ENCODE measurements around the gene ITCH. TPM values are rescaled to one million over a fixed set of nuclear protein-coding genes. Genes with fewer than 3 reads are reported as not detected.

The ITCH gene
- total and polyA plus RNA-seq, 9 of the 15 experiments (the other 6 are each of a cell fraction or from before 2014, with no cell fraction given) = 7.5 to 53.0 (median 22.9) TPM

DNA sequence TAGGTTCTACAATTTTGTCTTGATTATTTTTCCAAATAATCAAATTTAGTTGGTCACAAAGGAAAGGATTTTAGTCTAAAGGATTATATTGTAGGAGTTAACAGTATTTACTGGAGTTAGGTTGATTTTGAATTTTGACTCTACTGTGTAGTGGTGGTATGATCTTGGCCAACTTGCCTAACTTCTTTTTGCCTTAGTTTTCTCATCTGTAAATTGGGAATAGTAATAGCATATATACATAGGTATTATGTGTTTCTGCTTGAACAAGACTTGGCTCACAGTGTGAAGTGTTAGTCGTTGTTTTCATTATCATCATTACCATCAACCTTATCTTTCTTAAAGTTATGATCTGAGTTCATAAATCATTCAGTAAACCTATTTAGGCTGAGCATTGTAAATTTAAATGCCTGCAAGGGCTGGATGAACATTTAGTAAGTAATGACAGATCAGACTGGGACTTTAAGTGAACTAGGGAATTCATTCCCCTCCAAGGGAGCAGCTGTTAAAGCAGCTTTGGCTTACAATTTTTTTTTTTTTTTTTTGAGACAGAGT, 11.2 kb downstream of the ITCH start:
- POLR2A ChIA-PET = interaction anchor here (0.6 to 2.2 kb wide), 3 partner anchors 11 to 13 kb away, joined by 3 to 5 read pairs (median 4); partner anchors contain the start of gene ITCH
- no peak for ATAC-seq
- Histone ChIP-seq H3K27me3 (ENCODE audit: control insufficient read depth in 2 of 2, insufficient read depth in 2 of 2, low read length in 2 of 2) (no peaks in the 10 kb centered on the region), H3K9me3 (replicated peaks; ENCODE audit: control insufficient read depth, insufficient read depth, low read depth, low read length) (no peaks in the 10 kb centered on the region), H3K79me2 (ENCODE audit: control insufficient read depth, insufficient read depth, low read length) (peaks cover 60% of the 10 kb centered on the region), H3K9ac (ENCODE audit: insufficient read depth in 1 of 2, low read depth in 2 of 2, low read length in 2 of 2) (no peak overlapping the region), H3K4me2 (ENCODE audit: insufficient read depth, low read length) (no peak overlapping the region), H3K9me1 (ENCODE audit: control insufficient read depth, insufficient read depth, low read length) (no peaks in the 10 kb centered on the region), H4K20me1 (replicated peaks; ENCODE audit: control insufficient read depth, insufficient read depth, low read length) (no peaks in the 10 kb centered on the region; the same call in 1 of the 2 replicates), H3K4me1 (replicated peaks in 1 of 2; ENCODE audit: control insufficient read depth in 2 of 2, insufficient read depth in 2 of 2, low read length in 2 of 2) (no peaks in the 10 kb centered on the region; a peak in 1 of 5 replicates), H2AFZ (ENCODE audit: low read depth, low read length) (no peak overlapping the region), H3K36me3 (ENCODE audit: control insufficient read depth, insufficient read depth, low read length) (peaks cover 65% of the 10 kb centered on the region), H3K27ac (ENCODE audit: extremely low read depth, low read depth, low read length) (no peak overlapping the region), H3K4me3 (no peak overlapping the region)
- in situ Hi-C loops (cut with MboI) (no loop called here), intact Hi-C loops (cut with micrococcal nuclease) (no loop called here)
- no peak for DNase-seq (ENCODE audit: extremely low read depth in 1 of 4, low spot score in 3 of 4)
- CTCF ChIA-PET (ENCODE audit: low intra/inter-chr PET ratio) = no interaction called here
- FAIRE-seq = no peak
- no TSS peak for BruUV-seq (replicated peaks)
- 43% methylated on average over 1 of the region's 1 CpG for WGBS (ENCODE audit: insufficient coverage, low coverage, missing lambda C conversion rate)
- TF ChIP-seq RBM25 (IDR thresholded peaks at IDR 0.05; ENCODE audit: low read depth, low read length, severe bottlenecking) = peak; percentile 67
- TF ChIP-seq RB1 (IDR thresholded peaks at IDR 0.05; ENCODE audit: low read depth) = no peak
- peak; percentile 12 for TF ChIP-seq MEIS2 (IDR thresholded peaks at IDR 0.05; ENCODE audit: partially characterized antibody)
- no peak for TF ChIP-seq HMGN3 (IDR thresholded peaks at IDR 0.05; ENCODE audit: borderline replicate concordance, extremely low read depth, insufficient read length, low read depth, low read length)
- TF ChIP-seq CHD4 (IDR thresholded peaks at IDR 0.05; ENCODE audit: insufficient read depth, insufficient replicate concordance, low read depth, low read length, poor library complexity, severe bottlenecking) = no peak
- TF ChIP-seq ZNF707 (CRISPR knock-in tag; conservative IDR thresholded peaks at IDR 0.05) = no peak
- TF ChIP-seq ADNP (tag; IDR thresholded peaks at IDR 0.05) = peak; percentile 73
- TF ChIP-seq FOXA1 (IDR thresholded peaks at IDR 0.05; ENCODE audit: borderline replicate concordance) = no peak
- TF ChIP-seq, protein P1, sequence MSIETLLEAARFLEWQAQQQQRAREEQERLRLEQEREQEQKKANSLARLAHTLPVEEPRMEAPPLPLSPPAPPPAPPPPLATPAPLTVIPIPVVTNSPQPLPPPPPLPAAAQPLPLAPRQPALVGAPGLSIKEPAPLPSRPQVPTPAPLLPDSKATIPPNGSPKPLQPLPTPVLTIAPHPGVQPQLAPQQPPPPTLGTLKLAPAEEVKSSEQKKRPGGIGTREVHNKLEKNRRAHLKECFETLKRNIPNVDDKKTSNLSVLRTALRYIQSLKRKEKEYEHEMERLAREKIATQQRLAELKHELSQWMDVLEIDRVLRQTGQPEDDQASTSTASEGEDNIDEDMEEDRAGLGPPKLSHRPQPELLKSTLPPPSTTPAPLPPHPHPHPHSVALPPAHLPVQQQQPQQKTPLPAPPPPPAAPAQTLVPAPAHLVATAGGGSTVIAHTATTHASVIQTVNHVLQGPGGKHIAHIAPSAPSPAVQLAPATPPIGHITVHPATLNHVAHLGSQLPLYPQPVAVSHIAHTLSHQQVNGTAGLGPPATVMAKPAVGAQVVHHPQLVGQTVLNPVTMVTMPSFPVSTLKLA (conservative IDR thresholded peaks at IDR 0.05) = no peak
- 0 out of 2 replicates have a peak, but pooled peaks have one; percentile 14 for TF ChIP-seq BCOR (IDR thresholded peaks at IDR 0.05)
- TF ChIP-seq ZNF717 (CRISPR knock-in tag; IDR thresholded peaks at IDR 0.05) = no peak
